Stimulated activated naive CD8-positive, alpha-beta T cell treated with anti-CD3 and anti-CD28 coated beads, Interleukin-15, amount 100 ng/mL, for 72 hours (primary cell): ENCODE measurements around the gene ACSF2.
A peak's percentile ranks its signal among the peaks of the same experiment; 100 is the strongest.
"Not testable (repeated sequence)": the region's sequence is repeated elsewhere in the genome, so short reads cannot be mapped to it uniquely, and the experiment has no call there.

Source experiments
- ATAC-seq: fragments of 150-1000 bp; cut with Tn5 transposase; 2 replicates; pipeline ENCODE4 v1.10.0; 2021; ENCODE audit warnings: mild to moderate bottlenecking, moderate library complexity
- DNase-seq, 2 donors: peaks; one replicate each; pipeline ENCODE4 v3.0.0; 2021 to 2022
- H3K27ac Mint-ChIP-seq, 2 donors: one replicate each; pipeline ENCODE4 v1.8.0; 2022; ENCODE audit warnings: mild to moderate bottlenecking in 2 of 2, mixed read lengths in 2 of 2, moderate library complexity in 2 of 2
- H3K27me3 Mint-ChIP-seq: one replicate; pipeline ENCODE4 v1.8.0; 2022; ENCODE audit warnings: mixed read lengths
- H3K4me1 Mint-ChIP-seq: one replicate; pipeline ENCODE4 v1.8.0; 2022; ENCODE audit warnings: mild to moderate bottlenecking, mixed read lengths
- H3K4me3 Mint-ChIP-seq, 2 donors: one replicate each; pipeline ENCODE4 v1.8.0; 2022; ENCODE audit warnings: mild to moderate bottlenecking in 2 of 2, mixed read lengths in 2 of 2, moderate library complexity in 1 of 2
- H3K9me3 Mint-ChIP-seq, 2 donors: one replicate each; pipeline ENCODE4 v1.8.0; 2022; ENCODE audit warnings: mixed read lengths in 2 of 2

ACSF2 gene

DNA sequence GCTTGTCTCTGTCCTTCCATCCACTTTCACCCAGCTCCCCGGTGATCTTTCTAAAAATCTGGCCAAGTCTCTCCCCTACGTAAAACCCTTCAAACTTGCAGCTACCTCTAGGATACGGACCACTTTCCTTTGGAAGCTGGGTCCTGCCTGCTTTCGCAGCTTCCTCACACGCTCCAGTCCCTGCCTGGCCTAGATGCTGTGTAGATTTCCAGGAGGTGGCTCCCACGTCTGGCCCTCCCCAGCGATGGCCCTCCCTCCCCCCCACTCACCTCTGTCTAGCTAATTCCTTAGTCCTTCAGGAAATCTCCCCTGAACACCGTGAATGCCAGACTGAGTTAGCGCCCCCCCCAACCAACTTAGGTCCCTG is 28.1 kb upstream of the ACSF2 start:
- H3K4me3 Mint-ChIP-seq = peak overlapping the region; percentile 74 to 96
- no peaks in the 10 kb centered on the region for H3K27me3 Mint-ChIP-seq
- H3K27ac Mint-ChIP-seq = peak overlapping the region; percentile 29 to 92

GRCh38 chr17:50398672-50399071 is 27.3 kb upstream of the ACSF2 start:
- not testable (repeated sequence) for H3K27me3 Mint-ChIP-seq, DNase-seq, H3K27ac Mint-ChIP-seq, ATAC-seq, H3K4me3 Mint-ChIP-seq, H3K9me3 Mint-ChIP-seq
- H3K4me1 Mint-ChIP-seq = peaks cover 28% of the 10 kb centered on the region

More for the DNA sequence above, 28.1 kb upstream of the ACSF2 start:
- ATAC-seq (no peak), DNase-seq (no peak)
- Mint-ChIP-seq H3K9me3 (no peaks in the 10 kb centered on the region), H3K4me1 (peaks cover 28% of the 10 kb centered on the region)

- DNase-seq, H3K27ac Mint-ChIP-seq, H3K4me3 Mint-ChIP-seq, H3K27me3 Mint-ChIP-seq, ATAC-seq, H3K9me3 Mint-ChIP-seq: not testable (repeated sequence)
- H3K4me1 Mint-ChIP-seq = peaks cover 27% of the 10 kb centered on the region
These were observed 26.4 kb upstream of the ACSF2 start for GRCh38 chr17:50399591-50399990.

- not testable (repeated sequence) for H3K27ac Mint-ChIP-seq, H3K27me3 Mint-ChIP-seq, H3K9me3 Mint-ChIP-seq, ATAC-seq, H3K4me3 Mint-ChIP-seq, H3K4me1 Mint-ChIP-seq, DNase-seq
These were observed 20.7 kb upstream of the ACSF2 start for GRCh38 chr17:50405351-50405750.

DNA sequence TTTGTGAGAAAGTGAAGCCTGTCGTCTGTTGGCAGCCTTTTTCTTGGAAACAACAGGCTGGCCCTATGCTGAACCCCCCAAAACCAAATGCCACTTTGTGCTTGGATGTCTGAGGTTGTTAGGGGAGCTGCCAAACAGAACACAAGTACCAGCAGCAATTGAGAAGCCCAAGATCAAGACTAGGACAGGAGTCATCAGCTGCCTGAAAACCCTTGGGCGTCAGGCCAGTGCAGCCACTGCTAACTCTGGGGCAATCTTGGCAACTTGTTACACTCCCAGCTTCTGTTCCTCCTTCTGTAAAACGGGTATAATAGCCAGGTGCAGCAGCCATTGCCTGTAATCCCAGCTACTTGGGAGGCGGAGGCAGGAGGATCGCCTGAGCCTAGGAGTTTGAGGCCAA is 19.4 kb upstream of the ACSF2 start:
- ATAC-seq = no peak
- Mint-ChIP-seq H3K9me3 (no peaks in the 10 kb centered on the region), H3K27ac (peak overlapping the region in 1 of 2 donors; percentile 57), H3K4me1 (no peaks in the 10 kb centered on the region), H3K4me3 (no peak overlapping the region), H3K27me3 (peaks cover 8% of the 10 kb centered on the region)
- DNase-seq = no peak

- Mint-ChIP-seq H3K9me3 (no peaks in the 10 kb centered on the region), H3K4me1 (no peaks in the 10 kb centered on the region), H3K27ac (no peak overlapping the region), H3K27me3 (peaks cover 8% of the 10 kb centered on the region), H3K4me3 (no peak overlapping the region)
- DNase-seq = no peak
- no peak for ATAC-seq
These were observed 18.1 kb upstream of the ACSF2 start for GRCh38 chr17:50407921-50408320.

- ATAC-seq (no peak), DNase-seq (no peak)
- Mint-ChIP-seq H3K4me3 (no peak overlapping the region), H3K27ac (no peak overlapping the region), H3K27me3 (no peaks in the 10 kb centered on the region), H3K4me1 (no peaks in the 10 kb centered on the region), H3K9me3 (no peaks in the 10 kb centered on the region)
These were observed 13.8 kb upstream of the ACSF2 start for GRCh38 chr17:50412188-50412732.

GRCh38 chr17:50414808-50415207 is 11.2 kb upstream of the ACSF2 start:
- no peak overlapping the region for H3K27ac Mint-ChIP-seq
- DNase-seq (no peak), ATAC-seq (no peak)
- no peak overlapping the region for H3K4me3 Mint-ChIP-seq
- no peaks in the 10 kb centered on the region for H3K27me3 Mint-ChIP-seq
- peaks cover 8 to 11% of the 10 kb centered on the region in 2 donors for H3K9me3 Mint-ChIP-seq
- no peaks in the 10 kb centered on the region for H3K4me1 Mint-ChIP-seq

- not testable (repeated sequence) for DNase-seq, H3K27me3 Mint-ChIP-seq, ATAC-seq, H3K4me3 Mint-ChIP-seq, H3K27ac Mint-ChIP-seq
- Mint-ChIP-seq H3K9me3 (peaks cover 8 to 11% of the 10 kb centered on the region in 2 donors), H3K4me1 (peaks cover 16% of the 10 kb centered on the region)
These were observed 6.4 kb upstream of the ACSF2 start for GRCh38 chr17:50419577-50419976.

GRCh38 chr17:50420419-50421112 is 5.5 kb upstream of the ACSF2 start:
- DNase-seq (no peak), ATAC-seq (no peak)
- H3K27ac Mint-ChIP-seq = peak overlapping the region in 1 of 2 donors; percentile 34
- peaks cover 8 to 11% of the 10 kb centered on the region in 2 donors for H3K9me3 Mint-ChIP-seq
- H3K27me3 Mint-ChIP-seq = no peaks in the 10 kb centered on the region
- H3K4me1 Mint-ChIP-seq = peaks cover 26% of the 10 kb centered on the region
- peak overlapping the region; percentile 68 to 84 for H3K4me3 Mint-ChIP-seq

- peaks cover 31% of the 10 kb centered on the region for H3K4me1 Mint-ChIP-seq
- peak overlapping the region; percentile 15 to 96 for H3K27ac Mint-ChIP-seq
- DNase-seq = no peak
These were observed 4.5 kb upstream of the ACSF2 start for GRCh38 chr17:50421308-50422051.

DNA sequence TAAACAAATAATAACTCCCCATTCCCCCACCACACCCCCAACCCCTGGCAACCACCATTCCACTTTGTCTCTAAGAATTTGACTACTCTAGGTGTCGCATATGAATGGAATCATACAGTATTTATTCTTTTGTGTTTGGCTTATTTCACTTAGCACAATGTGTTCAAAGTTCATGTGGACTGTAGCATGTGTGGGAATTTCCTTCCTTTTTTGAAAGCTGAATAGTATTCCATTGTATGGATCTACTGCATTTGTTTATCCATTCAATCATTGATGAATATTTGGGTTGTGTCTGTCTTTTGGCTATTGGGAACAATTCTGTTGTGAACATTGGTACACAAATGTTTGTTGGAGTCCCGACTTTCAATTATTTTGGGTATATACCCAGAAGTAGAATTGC is 3.3 kb upstream of the ACSF2 start:
- Mint-ChIP-seq H3K4me3 (no peak overlapping the region), H3K9me3 (peaks cover 8 to 11% of the 10 kb centered on the region in 2 donors), H3K4me1 (peaks cover 43% of the 10 kb centered on the region), H3K27me3 (no peaks in the 10 kb centered on the region), H3K27ac (no peak overlapping the region)
- ATAC-seq (no peak), DNase-seq (no peak)

More at GRCh38 chr17:50421308-50422051, 4.5 kb upstream of the ACSF2 start:
- Mint-ChIP-seq H3K27me3 (no peaks in the 10 kb centered on the region), H3K4me3 (peak overlapping the region; percentile 68 to 84), H3K9me3 (peaks cover 8 to 11% of the 10 kb centered on the region in 2 donors)
- no peak for ATAC-seq

DNA sequence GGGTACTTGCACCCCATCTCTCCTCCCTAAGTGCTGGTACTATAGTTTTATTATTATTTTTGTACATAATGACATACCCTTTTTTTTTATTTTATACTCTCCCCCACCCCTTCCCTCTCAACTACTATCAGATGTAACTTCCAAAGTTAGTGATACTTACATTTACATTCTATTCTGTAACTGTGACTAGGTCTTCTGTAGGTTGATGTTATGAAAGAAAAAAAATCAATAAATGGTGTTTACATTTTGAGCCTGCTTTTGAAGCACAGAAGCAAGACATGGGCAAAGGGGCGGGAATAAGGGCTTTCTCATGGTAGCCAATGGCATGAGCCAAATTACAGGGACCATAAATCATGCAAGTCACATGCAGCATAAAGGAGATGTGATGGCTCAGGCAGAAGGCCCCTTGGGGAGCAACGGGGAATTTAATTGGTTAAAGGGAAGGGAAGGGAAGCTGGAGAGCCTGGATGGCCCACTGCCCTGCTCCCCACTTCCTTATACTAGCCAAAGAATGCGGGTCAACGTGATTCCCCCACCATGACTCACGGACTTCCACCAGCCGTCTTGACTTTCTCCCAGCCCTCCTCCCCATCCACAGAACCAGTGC is 2.4 kb upstream of the ACSF2 start:
- no peak overlapping the region for H3K4me3 Mint-ChIP-seq
- DNase-seq (no peak), ATAC-seq (no peak)
- no peaks in the 10 kb centered on the region for H3K27me3 Mint-ChIP-seq
- no peak overlapping the region for H3K27ac Mint-ChIP-seq
- peaks cover 8 to 11% of the 10 kb centered on the region in 2 donors for H3K9me3 Mint-ChIP-seq
- peaks cover 47% of the 10 kb centered on the region for H3K4me1 Mint-ChIP-seq

GRCh38 chr17:50424246-50424995 is 1.6 kb upstream of the ACSF2 start:
- no peak for ATAC-seq
- no peak overlapping the region for H3K27ac Mint-ChIP-seq
- DNase-seq = no peak
- H3K9me3 Mint-ChIP-seq = peaks cover under 1 to 3% of the 10 kb centered on the region in 2 donors
- H3K4me1 Mint-ChIP-seq = peaks cover 47% of the 10 kb centered on the region
- H3K27me3 Mint-ChIP-seq = no peaks in the 10 kb centered on the region
- peak overlapping the region in 1 of 2 donors; percentile 95 for H3K4me3 Mint-ChIP-seq

DNA sequence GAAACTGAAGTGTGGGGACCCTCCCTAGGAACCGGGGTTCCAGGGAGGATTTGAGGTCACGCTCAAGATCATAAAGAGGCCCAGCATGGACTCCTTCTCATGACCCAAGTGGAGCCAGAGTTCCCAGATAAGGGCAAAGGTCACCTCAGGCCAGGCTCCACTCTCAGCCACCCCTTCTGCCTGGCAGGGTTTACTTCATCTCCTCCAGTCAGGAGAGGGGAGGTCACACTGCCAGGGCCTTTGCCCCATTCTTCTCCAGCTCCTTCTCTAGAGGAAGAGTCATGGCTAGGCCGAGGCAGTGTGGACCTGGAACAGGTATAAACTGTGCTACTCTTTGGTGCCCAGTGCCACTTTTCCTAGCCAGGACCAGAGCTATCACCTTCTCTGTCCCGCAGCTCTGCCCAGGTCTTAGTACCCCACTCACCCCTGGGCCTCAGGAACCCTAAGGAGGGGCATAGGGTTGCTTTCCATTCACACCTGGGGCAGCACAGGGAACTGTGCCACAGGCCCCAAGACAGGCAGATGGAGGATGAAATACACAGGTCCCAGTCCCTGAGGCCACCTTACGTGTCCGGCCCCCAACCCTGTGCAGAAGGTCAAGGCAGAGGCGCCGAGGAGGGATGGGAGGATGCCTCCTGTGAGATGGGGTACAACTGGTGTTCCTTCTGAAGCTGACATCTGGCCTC is 879 bp upstream of the ACSF2 start:
- peak overlapping the region; percentile 88 to 93 for H3K27ac Mint-ChIP-seq
- ATAC-seq = no peak

More for the DNA sequence above, 879 bp upstream of the ACSF2 start:
- H3K4me3 Mint-ChIP-seq = peak overlapping the region; percentile 88 to 95
- H3K27me3 Mint-ChIP-seq = no peaks in the 10 kb centered on the region
- peak in 1 of 2 donors; percentile 30 for DNase-seq
- no peaks in the 10 kb centered on the region for H3K9me3 Mint-ChIP-seq
- H3K4me1 Mint-ChIP-seq = peaks cover 47% of the 10 kb centered on the region
